Epidermal melanocyte (primary cell): ENCODE results near the gene BEND3.
A peak's percentile ranks its signal among the peaks of the same experiment; 100 is the strongest.
"Not testable (repeated sequence)": the region's sequence is repeated elsewhere in the genome, so short reads cannot be mapped to it uniquely, and the experiment has no call there.

Experiments
- DNase-seq: peaks from one replicate; pipeline ENCODE4 v3.0.0; 2011; ENCODE audit warnings: low spot score; ENCODE audit not compliant: insufficient read length

The BEND3 gene

GRCh38 chr6:107121266-107121665 lies 6.0 kb upstream of the BEND3 start:
- DNase-seq: no peak

- no peak for DNase-seq
These were observed 5.1 kb upstream of the BEND3 start for GRCh38 chr6:107120404-107120803.

- no peak for DNase-seq
These were observed 3.7 kb upstream of the BEND3 start for GRCh38 chr6:107118976-107119375.

GRCh38 chr6:107118540-107118939 lies 3.2 kb upstream of the BEND3 start:
- DNase-seq: not testable (repeated sequence)

GRCh38 chr6:107116931-107117330 lies 1.6 kb upstream of the BEND3 start:
- no peak for DNase-seq

- DNase-seq: no peak
These were observed 1.1 kb upstream of the BEND3 start for GRCh38 chr6:107116328-107116892.

GRCh38 chr6:107115695-107116327 lies 496 bp upstream of the BEND3 start:
- peak; percentile 74 for DNase-seq

GRCh38 chr6:107114213-107114925 lies 946 bp downstream of the BEND3 start:
- peak; percentile 87 for DNase-seq

GRCh38 chr6:107110200-107110599 lies 5.1 kb downstream of the BEND3 start:
- DNase-seq: no peak

GRCh38 chr6:107108201-107108890 lies 7.0 kb downstream of the BEND3 start:
- no peak for DNase-seq

- DNase-seq: no peak
These were observed 7.5 kb downstream of the BEND3 start for GRCh38 chr6:107107791-107108190.

- DNase-seq: no peak
These were observed 9.2 kb downstream of the BEND3 start for GRCh38 chr6:107106165-107106564.

- DNase-seq: no peak
These were observed 9.7 kb downstream of the BEND3 start for GRCh38 chr6:107105511-107106116.

GRCh38 chr6:107103082-107103481 lies 12.2 kb downstream of the BEND3 start:
- no peak for DNase-seq

GRCh38 chr6:107102414-107102805 lies 12.9 kb downstream of the BEND3 start:
- DNase-seq: no peak

GRCh38 chr6:107101686-107102413 lies 13.5 kb downstream of the BEND3 start:
- DNase-seq: no peak

- DNase-seq: no peak
These were observed 14.1 kb downstream of the BEND3 start for GRCh38 chr6:107101211-107101610.

GRCh38 chr6:107098436-107099307 lies 16.6 kb downstream of the BEND3 start:
- DNase-seq: no peak

GRCh38 chr6:107084459-107084858 lies 30.9 kb downstream of the BEND3 start:
- not testable (repeated sequence) for DNase-seq

GRCh38 chr6:107083921-107084320 lies 31.4 kb downstream of the BEND3 start:
- DNase-seq: no peak
